Suprapubic skin (tissue), 4 donors: ENCODE results near the gene PCYOX1L.

ENCODE experiments used
- CTCF ChIP-seq, 2 donors: fragments of 200-600 bp in 1 of 2; fragments of 450-650 bp in 1 of 2; sonication (generic) in 1 of 2; IDR thresholded peaks; one replicate each; pipeline ENCODE4 v1.5.1; 2016 to 2019; ENCODE audit warnings: antibody characterized with exemption in 2 of 2, mild to moderate bottlenecking in 1 of 2, moderate library complexity in 1 of 2
- EP300 ChIP-seq: sonication (generic); formaldehyde crosslinking; IDR thresholded peaks from one replicate; pipeline ENCODE4 v1.6.1; 2017; ENCODE audit warnings: antibody characterized with exemption
- POLR2A ChIP-seq, 2 donors: fragments of 450-650 bp; IDR thresholded peaks; one replicate each; pipeline ENCODE4 v1.6.1; 2017; ENCODE audit warnings: antibody characterized with exemption in 2 of 2, mild to moderate bottlenecking in 2 of 2, moderate library complexity in 2 of 2
- POLR2AphosphoS5 ChIP-seq, 3 donors: sonication (generic); formaldehyde crosslinking; IDR thresholded peaks; one replicate each; pipeline ENCODE4 v1.6.1; 2017; ENCODE audit warnings: antibody characterized with exemption in 3 of 3

GRCh38 chr5:149349382-149349781, 8.5 kb upstream of the PCYOX1L start:
- no peak for TF ChIP-seq POLR2A (IDR thresholded peaks at IDR 0.05)
- TF ChIP-seq EP300 = no peak
- TF ChIP-seq POLR2AphosphoS5 (IDR thresholded peaks at IDR 0.05) = no peak
- TF ChIP-seq CTCF (IDR thresholded peaks at IDR 0.05) = no peak
